H1 (cell line): ENCODE data around the gene SLC8A1. TPM values are rescaled to one million over a fixed set of nuclear protein-coding genes. Genes with fewer than 3 reads are reported as not detected.

ENCODE experiments used
- CTCF ChIA-PET: fragments of 300-600 bp; sonication (Branson Sonifier 250); formaldehyde crosslinking; loops from one replicate; lab custom pipeline; 2021; ENCODE audit not compliant: partially characterized antibody; lab: Charles Lee
- POLR2A ChIA-PET: fragments of 300-600 bp; sonication (Branson Sonifier 250); formaldehyde crosslinking; loops from one replicate; lab custom pipeline; 2021; ENCODE audit warnings: inconsistent platforms; ENCODE audit not compliant: partially characterized antibody; lab: Charles Lee
- DNase-seq, 2 experiments: peaks; one replicate each; pipeline versions ENCODE4 v3.0.0 to v3.0.0-alpha.2; 2010 to 2022; ENCODE audit warnings: low spot score in 2 of 2, low read depth in 1 of 2, mixed read lengths in 1 of 2
- FAIRE-seq: peaks from 2 replicates; lab custom pipeline; 2011; peaks lifted over from hg19 to GRCh38; lab: Jason Lieb, UNC
- H2AFZ ChIP-seq: 2 replicates; pipeline ENCODE4 v1.8.1; 2012; ENCODE audit warnings: low read length, inconsistent platforms
- H2AK5ac ChIP-seq: 2 replicates; pipeline ENCODE4 v1.6.1; 2013; ENCODE audit warnings: low read depth, low read length
- H2BK120ac ChIP-seq: replicated peaks from 2 replicates; pipeline ENCODE3; 2013; ENCODE audit warnings: low read depth, low read length, inconsistent platforms
- H2BK12ac ChIP-seq: 2 replicates; pipeline ENCODE4 v1.6.1; 2013; ENCODE audit warnings: low read depth, low read length
- H2BK15ac ChIP-seq: 2 replicates; pipeline ENCODE4 v1.6.1; 2013; ENCODE audit warnings: low read length
- H2BK20ac ChIP-seq: 2 replicates; pipeline ENCODE4 v1.6.1; 2013; ENCODE audit warnings: low read length
- H2BK5ac ChIP-seq: 2 replicates; pipeline ENCODE4 v1.6.1; 2013; ENCODE audit warnings: low read depth, low read length
- H3K14ac ChIP-seq: 2 replicates; pipeline ENCODE4 v1.6.1; 2013; ENCODE audit warnings: inconsistent platforms; ENCODE audit not compliant: insufficient read length
- H3K18ac ChIP-seq: 2 replicates; pipeline ENCODE4 v1.6.1; 2013; ENCODE audit warnings: low read length; ENCODE audit errors: extremely low read depth
- H3K23ac ChIP-seq: 2 replicates; pipeline ENCODE4 v1.6.1; 2013; ENCODE audit warnings: inconsistent platforms; ENCODE audit not compliant: insufficient read length
- H3K23me2 ChIP-seq: 2 replicates; pipeline ENCODE4 v1.6.1; 2013; ENCODE audit warnings: low read depth, low read length
- H3K27ac ChIP-seq: 2 replicates; pipeline ENCODE4 v1.6.1; 2011; ENCODE audit warnings: low read depth, low read length, inconsistent platforms
- H3K27me3 ChIP-seq, 4 experiments: replicated peaks in 1 of 4; 1 replicate in 1 of 4; 2 replicates in 3 of 4; pipeline versions ENCODE4 v1.6.1 to v1.8.1; 2011 to 2013; ENCODE audit warnings: low read length in 3 of 4, mild to moderate bottlenecking in 3 of 4, inconsistent platforms in 2 of 4, mixed read lengths in 2 of 4, moderate library complexity in 1 of 4; ENCODE audit not compliant: control insufficient read depth in 3 of 4, insufficient read depth in 3 of 4; ENCODE audit errors: extremely low read depth in 1 of 4
- H3K36me3 ChIP-seq, 4 experiments: 2 replicates each; pipeline versions ENCODE4 v1.6.1 to v1.8.1; 2011 to 2013; ENCODE audit warnings: mild to moderate bottlenecking in 4 of 4, low read length in 3 of 4, moderate library complexity in 2 of 4, control low read depth in 1 of 4, inconsistent platforms in 1 of 4; ENCODE audit not compliant: insufficient read depth in 4 of 4, control insufficient read depth in 2 of 4
- H3K4ac ChIP-seq: replicated peaks from 2 replicates; pipeline ENCODE3; 2013; ENCODE audit warnings: low read length, low read depth, mixed read lengths, inconsistent platforms; ENCODE audit not compliant: insufficient read length
- H3K4me1 ChIP-seq, 4 experiments: replicated peaks in 1 of 4; 1 replicate in 1 of 4; 2 replicates in 3 of 4; pipeline versions ENCODE4 v1.6.1 to v1.8.1; 2011 to 2013; ENCODE audit warnings: low read length in 3 of 4, inconsistent platforms in 2 of 4, mixed read lengths in 1 of 4; ENCODE audit not compliant: insufficient read depth in 4 of 4, control insufficient read depth in 3 of 4
- H3K4me2 ChIP-seq, 2 experiments: 2 replicates each; pipeline versions ENCODE4 v1.6.1 to v1.8.1; 2011 to 2013; ENCODE audit warnings: low read depth in 2 of 2, low read length in 2 of 2, control low read depth in 1 of 2, inconsistent platforms in 1 of 2, mild to moderate bottlenecking in 1 of 2; ENCODE audit not compliant: insufficient read depth in 1 of 2
- H3K4me3 ChIP-seq, 4 experiments: fragments of 200-600, 300-600 bp in 1 of 4; sonication (generic), shearing (Covaris generic), sonication (Bioruptor Twin) in 1 of 4; 2 replicates each; pipeline versions ENCODE4 v1.5.1 to v1.8.1; 2011 to 2016; ENCODE audit warnings: low read length in 4 of 4, low read depth in 3 of 4, control low read depth in 2 of 4, inconsistent platforms in 2 of 4, mild to moderate bottlenecking in 2 of 4, mixed read lengths in 1 of 4, moderate library complexity in 1 of 4; ENCODE audit not compliant: insufficient read depth in 2 of 4; ENCODE audit errors: extremely low read depth in 1 of 4
- H3K56ac ChIP-seq: replicated peaks from 2 replicates; pipeline ENCODE3; 2013; ENCODE audit warnings: low read depth, mild to moderate bottlenecking, mixed read lengths, low read length, inconsistent platforms; ENCODE audit not compliant: insufficient read length
- H3K79me1 ChIP-seq: 2 replicates; pipeline ENCODE4 v1.6.1; 2013; ENCODE audit warnings: low read depth, low read length, control low read depth
- H3K79me2 ChIP-seq, 2 experiments: 2 replicates each; pipeline versions ENCODE4 v1.6.1 to v1.8.1; 2012 to 2013; ENCODE audit warnings: low read length in 2 of 2, mild to moderate bottlenecking in 2 of 2, inconsistent platforms in 1 of 2; ENCODE audit not compliant: insufficient read depth in 2 of 2, control insufficient read depth in 1 of 2
- H3K9ac ChIP-seq, 4 experiments: replicated peaks in 1 of 4; 1 replicate in 1 of 4; 2 replicates in 3 of 4; pipeline versions ENCODE4 v1.6.1 to v1.8.1; 2011 to 2013; ENCODE audit warnings: low read depth in 3 of 4, low read length in 3 of 4, control low read depth in 2 of 4, mild to moderate bottlenecking in 2 of 4, moderate library complexity in 2 of 4, inconsistent platforms in 1 of 4; ENCODE audit errors: extremely low read depth in 1 of 4
- H3K9me3 ChIP-seq, 2 experiments: 2 replicates each; pipeline versions ENCODE4 v1.6.1 to v1.8.1; 2012 to 2013; ENCODE audit warnings: mild to moderate bottlenecking in 2 of 2, moderate library complexity in 2 of 2, control low read depth in 1 of 2, inconsistent platforms in 1 of 2, low read depth in 1 of 2, low read length in 1 of 2, mixed read lengths in 1 of 2; ENCODE audit not compliant: insufficient read depth in 2 of 2
- H4K20me1 ChIP-seq, 2 experiments: replicated peaks in 1 of 2; 2 replicates each; pipeline versions ENCODE3 to v1.8.1; 2011 to 2013; ENCODE audit warnings: inconsistent platforms in 2 of 2, low read length in 2 of 2, mild to moderate bottlenecking in 1 of 2; ENCODE audit not compliant: insufficient read depth in 2 of 2, control insufficient read depth in 1 of 2
- H4K5ac ChIP-seq: 2 replicates; pipeline ENCODE4 v1.6.1; 2013; ENCODE audit warnings: low read length, low read depth, mixed read lengths, inconsistent platforms; ENCODE audit not compliant: insufficient read length
- H4K8ac ChIP-seq: 2 replicates; pipeline ENCODE4 v1.8.0; 2013; ENCODE audit warnings: mild to moderate bottlenecking, moderate library complexity, low read length, inconsistent platforms; ENCODE audit not compliant: insufficient read depth; ENCODE audit errors: extremely low read depth
- H4K91ac ChIP-seq: replicated peaks from 2 replicates; pipeline ENCODE3; 2013; ENCODE audit warnings: low read length, mixed read lengths, inconsistent platforms; ENCODE audit not compliant: insufficient read length
- BRCA1 ChIP-seq: IDR thresholded peaks from 2 replicates; pipeline ENCODE4 v1.6.1; 2012; ENCODE audit warnings: low read depth, low read length, improper control_type of control experiment
- CHD1 ChIP-seq: IDR thresholded peaks from 2 replicates; pipeline ENCODE4 v1.6.1; 2012; ENCODE audit warnings: low read depth, low read length, improper control_type of control experiment
- GTF2F1 ChIP-seq: IDR thresholded peaks from 2 replicates; pipeline ENCODE4 v1.6.1; 2012; ENCODE audit warnings: low read depth, low read length, improper control_type of control experiment, borderline replicate concordance
- WGBS, 2 experiments: shearing (Covaris generic) in 1 of 2; methylation state at CpG; one replicate each; pipeline versions ENCODE4 v1.1.6 to v1.1.7; 2013 to 2015; ENCODE audit warnings: low lambda C conversion rate in 2 of 2, mixed read lengths in 2 of 2, inconsistent platforms in 1 of 2, low coverage in 1 of 2, missing lambda C conversion rate in 1 of 2; ENCODE audit not compliant: insufficient replicate concordance in 2 of 2, insufficient coverage in 1 of 2, insufficient read length in 1 of 2; ENCODE audit errors: extremely low coverage in 1 of 2, missing lambda C conversion rate in 1 of 2; 5-methylcytosine and 5-hydroxymethylcytosine counted together
- polyA plus RNA-seq, 7 experiments: library from polyadenylated mRNA; depleted of rRNA in 3 of 7; stranded (reverse) in 5 of 7; unstranded in 2 of 7; fragments of >200 nt in 5 of 7; fragments of 200-250 nt in 2 of 7; gene quantifications; 1 replicate in 5 of 7; 2 replicates in 1 of 7; 4 replicates in 1 of 7; pipeline versions ENCODE4 v1.2.1 to v1.2.3, GENCODE V29; 2011 to 2013; ENCODE audit warnings: missing spikeins in 2 of 7, mixed read lengths in 2 of 7
- total RNA-seq: library from RNA; stranded (reverse); fragmentation: NEBNext Ultra II Directional; extraction: Animal tissue kit (Norgen Biotek cat#: 25700); gene quantifications from 2 replicates; pipeline ENCODE4 v1.2.1, GENCODE V29; 2021

The SLC8A1 gene
- total and polyA plus RNA-seq, 2 of the 8 experiments (the other 6 are each of a cell fraction or from before 2014, with no cell fraction given): 0.68 to 3.6 TPM

DNA sequence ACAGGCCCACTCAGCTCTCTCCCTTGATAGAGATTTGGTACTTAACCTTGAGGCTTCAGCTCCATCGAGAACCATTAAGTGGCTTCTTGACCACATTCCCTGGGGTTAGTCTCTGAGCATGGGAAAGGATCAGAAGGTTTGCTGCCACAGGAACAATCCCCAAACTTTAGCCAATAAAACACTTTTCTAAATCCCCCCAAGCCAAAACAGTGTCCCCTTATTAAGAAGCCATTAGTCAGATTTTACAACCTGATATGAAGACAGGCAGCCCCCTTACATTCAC is 37.7 kb upstream of the SLC8A1 start:
- H2AFZ ChIP-seq: 0 out of 2 replicates have a peak overlapping the region, but pooled peaks have one; percentile 31
- H3K4me1 ChIP-seq: peaks cover 0 to 3% (median 0%) of the 10 kb centered on the region in 4 experiments; a peak in 1 of 7 replicates
- no peaks in the 10 kb centered on the region for H3K27me3 ChIP-seq
- CTCF ChIA-PET: interaction anchor here (0.7 to 2.5 kb wide), 6 partner anchors 9 to 575 kb away, joined by 3 to 6 read pairs (median 4); no protein-coding TSS in a partner anchor
- H3K4me3 ChIP-seq: no peak overlapping the region
- no peak overlapping the region for H3K56ac ChIP-seq
- no peaks in the 10 kb centered on the region for H3K9me3 ChIP-seq
- no peaks in the 10 kb centered on the region for H4K20me1 ChIP-seq
- H2BK15ac ChIP-seq: no peak overlapping the region
- H2BK20ac ChIP-seq: no peak overlapping the region
- no peaks in the 10 kb centered on the region for H3K23me2 ChIP-seq
- no peak overlapping the region for H4K91ac ChIP-seq
- H4K8ac ChIP-seq: no peak overlapping the region
- H3K4ac ChIP-seq: no peak overlapping the region
- H2BK12ac ChIP-seq: no peak overlapping the region
- H3K79me2 ChIP-seq: no peaks in the 10 kb centered on the region
- FAIRE-seq (no peak), DNase-seq (no peak)
- H2AK5ac ChIP-seq: no peak overlapping the region
- no peak overlapping the region for H3K4me2 ChIP-seq
- H3K18ac ChIP-seq: no peak overlapping the region
- H3K9ac ChIP-seq: no peak overlapping the region
- H3K23ac ChIP-seq: no peak overlapping the region
- POLR2A ChIA-PET: no interaction called here
- 94% methylated on average over 1 of the region's 1 CpG; no CpG with 5 or more reads in 1 of the 2 experiments for WGBS, 2 experiments
- no peak overlapping the region for H3K14ac ChIP-seq
- H3K79me1 ChIP-seq: no peaks in the 10 kb centered on the region
- H2BK120ac ChIP-seq: no peak overlapping the region
- no peak overlapping the region for H4K5ac ChIP-seq
- H3K36me3 ChIP-seq: no peaks in the 10 kb centered on the region
- H2BK5ac ChIP-seq: no peak overlapping the region
- H3K27ac ChIP-seq: no peak overlapping the region
- no peak for TF ChIP-seq GTF2F1
- TF ChIP-seq CHD1: no peak
- TF ChIP-seq BRCA1: no peak
